Measurements from ENCODE around the gene KANTR. TPM values are rescaled to one million over a fixed set of nuclear protein-coding genes. Genes with fewer than 3 reads are reported as not detected.

KANTR gene
- total RNA-seq, 1 experiment from 2014 or later: 25.3 TPM

DNA sequence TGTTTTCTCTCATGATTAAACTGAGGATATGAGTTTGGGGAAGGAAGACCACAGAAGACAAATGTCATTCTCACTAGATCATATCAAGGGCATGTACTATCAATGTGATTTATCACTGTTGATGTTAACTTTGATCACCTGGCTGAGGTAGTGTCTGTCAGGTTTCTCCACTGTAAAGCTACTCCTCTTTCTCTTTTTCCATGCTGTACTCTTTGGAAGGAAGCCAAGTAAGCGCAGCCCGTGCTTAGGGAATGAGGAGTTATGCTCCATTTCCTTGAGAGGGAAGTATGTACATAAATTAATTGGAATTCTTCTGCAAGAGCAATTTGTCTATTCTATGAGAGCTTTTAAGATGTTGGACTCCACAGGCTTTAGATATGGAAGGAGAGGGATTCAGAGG, 4.0 kb upstream of the KANTR start:
- Histone ChIP-seq H3K4me1 (replicated peaks; ENCODE audit: insufficient read depth) (no peaks in the 10 kb centered on the region), H2AFZ (no peak overlapping the region), H3K4me3 (no peak overlapping the region), H3F3A (ENCODE audit: insufficient read depth, low read depth) (0 out of 2 replicates have a peak, but pooled peaks cover 4% of the 10 kb centered on the region), H3K9me3 (ENCODE audit: insufficient read depth, low read depth) (no peaks in the 10 kb centered on the region), H3K27ac (no peak overlapping the region), H3K9me2 (ENCODE audit: insufficient read depth) (no peaks in the 10 kb centered on the region), H3K36me3 (ENCODE audit: low read depth) (no peaks in the 10 kb centered on the region), H3K27me3 (ENCODE audit: insufficient read depth, low read depth) (no peaks in the 10 kb centered on the region), H3K79me2 (ENCODE audit: low read depth) (no peaks in the 10 kb centered on the region), H3K4me2 (no peak overlapping the region), H4K20me1 (ENCODE audit: insufficient read depth) (no peaks in the 10 kb centered on the region)
- DNase-seq: no peak
- POLR2A ChIA-PET (ENCODE audit: unreplicated experiment): interaction anchor here (0.6 kb wide), 1 partner anchor 95 kb away, joined by 3 read pairs; no protein-coding TSS in a partner anchor
- no peak for TF ChIP-seq EZH2 (IDR thresholded peaks at IDR 0.05; ENCODE audit: low read depth)
- TF ChIP-seq, protein P1, sequence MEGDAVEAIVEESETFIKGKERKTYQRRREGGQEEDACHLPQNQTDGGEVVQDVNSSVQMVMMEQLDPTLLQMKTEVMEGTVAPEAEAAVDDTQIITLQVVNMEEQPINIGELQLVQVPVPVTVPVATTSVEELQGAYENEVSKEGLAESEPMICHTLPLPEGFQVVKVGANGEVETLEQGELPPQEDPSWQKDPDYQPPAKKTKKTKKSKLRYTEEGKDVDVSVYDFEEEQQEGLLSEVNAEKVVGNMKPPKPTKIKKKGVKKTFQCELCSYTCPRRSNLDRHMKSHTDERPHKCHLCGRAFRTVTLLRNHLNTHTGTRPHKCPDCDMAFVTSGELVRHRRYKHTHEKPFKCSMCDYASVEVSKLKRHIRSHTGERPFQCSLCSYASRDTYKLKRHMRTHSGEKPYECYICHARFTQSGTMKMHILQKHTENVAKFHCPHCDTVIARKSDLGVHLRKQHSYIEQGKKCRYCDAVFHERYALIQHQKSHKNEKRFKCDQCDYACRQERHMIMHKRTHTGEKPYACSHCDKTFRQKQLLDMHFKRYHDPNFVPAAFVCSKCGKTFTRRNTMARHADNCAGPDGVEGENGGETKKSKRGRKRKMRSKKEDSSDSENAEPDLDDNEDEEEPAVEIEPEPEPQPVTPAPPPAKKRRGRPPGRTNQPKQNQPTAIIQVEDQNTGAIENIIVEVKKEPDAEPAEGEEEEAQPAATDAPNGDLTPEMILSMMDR (conservative IDR thresholded peaks at IDR 0.05): no peak
- CTCF ChIA-PET: interaction anchor here (0.6 kb wide), 1 partner anchor 237 kb away, joined by 7 read pairs; no protein-coding TSS in a partner anchor
- no TSS peak for BruUV-seq (replicated peaks)
- intact Hi-C loops (cut with micrococcal nuclease; ENCODE audit: unreplicated experiment): loop anchor here (1.0 to 5.0 kb wide), 2 partner anchors 19 to 192 kb away; partner anchors contain the start of gene IQSEC2

DNA sequence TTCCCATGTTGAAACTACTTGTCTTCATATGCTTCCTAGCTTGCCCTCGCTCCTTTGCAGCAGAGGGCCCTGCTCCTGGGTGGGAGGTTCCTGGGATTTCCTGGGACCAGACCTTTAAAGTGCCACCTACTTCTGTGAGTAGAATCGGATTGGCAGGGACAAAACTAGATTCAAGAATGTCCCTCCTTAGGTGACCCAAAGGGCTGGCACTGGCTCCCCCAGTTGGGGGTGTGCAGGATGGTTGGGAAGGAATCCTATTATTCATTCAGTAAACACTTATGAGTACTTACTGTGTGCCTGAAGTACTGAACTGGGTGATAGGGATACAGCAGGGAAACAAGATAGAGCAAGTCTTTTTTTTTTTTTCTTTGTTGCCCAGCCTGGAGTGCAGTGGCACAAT, 2.6 kb upstream of the KANTR start:
- H3K27me3 ChIP-seq (ENCODE audit: insufficient read depth, low read depth): no peaks in the 10 kb centered on the region
- no peaks in the 10 kb centered on the region for H3K79me2 ChIP-seq (ENCODE audit: low read depth)
- POLR2A ChIA-PET (ENCODE audit: unreplicated experiment): interaction anchor here (0.6 kb wide), 1 partner anchor 1181 kb away, joined by 3 read pairs; no protein-coding TSS in a partner anchor
- H2AFZ ChIP-seq: no peak overlapping the region
- TF ChIP-seq, protein P1 (conservative IDR thresholded peaks at IDR 0.05): no peak
- no peak for TF ChIP-seq EZH2 (IDR thresholded peaks at IDR 0.05; ENCODE audit: low read depth)
- H3F3A ChIP-seq (ENCODE audit: insufficient read depth, low read depth): 0 out of 2 replicates have a peak, but pooled peaks cover 4% of the 10 kb centered on the region
- intact Hi-C loops (cut with micrococcal nuclease; ENCODE audit: unreplicated experiment): loop anchor here (5.0 kb wide), 1 partner anchor 191 kb away; the partner anchor contains the start of gene IQSEC2
- H3K27ac ChIP-seq: no peak overlapping the region
- no peak for DNase-seq
- CTCF ChIA-PET: interaction anchor here (0.6 kb wide), 1 partner anchor 10 kb away, joined by 14 read pairs; no protein-coding TSS in a partner anchor
- H3K36me3 ChIP-seq (ENCODE audit: low read depth): no peaks in the 10 kb centered on the region
- no peaks in the 10 kb centered on the region for H3K9me3 ChIP-seq (ENCODE audit: insufficient read depth, low read depth)
- H4K20me1 ChIP-seq (ENCODE audit: insufficient read depth): no peaks in the 10 kb centered on the region
- H3K4me3 ChIP-seq: no peak overlapping the region
- no TSS peak for BruUV-seq (replicated peaks)
- no peaks in the 10 kb centered on the region for H3K9me2 ChIP-seq (ENCODE audit: insufficient read depth)
- no peaks in the 10 kb centered on the region for H3K4me1 ChIP-seq (replicated peaks; ENCODE audit: insufficient read depth)
- no peak overlapping the region for H3K4me2 ChIP-seq

DNA sequence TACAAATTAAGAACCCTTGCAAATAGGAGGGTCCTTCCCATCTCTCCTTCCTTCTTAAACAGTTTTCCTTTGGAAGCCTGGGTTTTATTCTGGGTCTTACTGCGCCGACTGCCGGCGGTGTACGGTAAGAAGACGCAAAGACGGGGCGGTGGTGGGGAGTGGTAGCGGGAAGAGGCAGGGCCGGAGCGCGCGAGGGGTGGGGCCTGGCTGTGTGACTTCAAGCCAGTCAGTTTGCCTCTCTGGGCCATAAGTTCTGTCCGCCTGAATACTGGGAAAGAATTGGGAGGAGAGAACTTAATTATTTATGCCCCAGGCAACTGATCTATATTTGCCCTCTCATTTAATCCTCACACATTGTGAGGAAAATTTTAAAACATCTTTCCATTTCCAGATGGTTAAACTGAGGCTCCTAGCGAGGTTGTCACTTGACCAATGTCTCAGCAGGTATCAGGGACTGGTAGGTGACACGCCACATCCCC, 726 bp upstream of the KANTR start:
- Histone ChIP-seq H3K9me3 (ENCODE audit: insufficient read depth, low read depth) (no peaks in the 10 kb centered on the region), H3K27ac (peak overlapping the region; percentile 74), H3K79me2 (ENCODE audit: low read depth) (no peaks in the 10 kb centered on the region), H2AFZ (peak overlapping the region; percentile 77; the same call in 1 of the 2 replicates), H3K9me2 (ENCODE audit: insufficient read depth) (no peaks in the 10 kb centered on the region), H3K4me2 (peak overlapping the region; percentile 88), H3F3A (ENCODE audit: insufficient read depth, low read depth) (0 out of 2 replicates have a peak, but pooled peaks cover 4% of the 10 kb centered on the region), H3K36me3 (ENCODE audit: low read depth) (no peaks in the 10 kb centered on the region), H3K4me3 (peak overlapping the region; percentile 49; the same call in 1 of the 2 replicates), H3K27me3 (ENCODE audit: insufficient read depth, low read depth) (no peaks in the 10 kb centered on the region), H3K4me1 (replicated peaks; ENCODE audit: insufficient read depth) (no peaks in the 10 kb centered on the region), H4K20me1 (ENCODE audit: insufficient read depth) (no peaks in the 10 kb centered on the region)
- TF ChIP-seq EZH2 (IDR thresholded peaks at IDR 0.05; ENCODE audit: low read depth): no peak
- TF ChIP-seq, protein P1 (conservative IDR thresholded peaks at IDR 0.05): peak; percentile 58
- DNase-seq: peak; percentile 35 to 86
- TSS peak; percentile 99 for BruUV-seq (replicated peaks)
- intact Hi-C loops (cut with micrococcal nuclease; ENCODE audit: unreplicated experiment): loop anchor here (1.0 to 5.0 kb wide), 5 partner anchors 11 to 832 kb away; partner anchors contain the start of genes IQSEC2 and TSPYL2
- ChIA-PET CTCF (no interaction called here), POLR2A (ENCODE audit: unreplicated experiment) (no interaction called here)

Measured in PC-9 (cell line).